ENCODE data around the gene MCM7. TPM values are rescaled to one million over a fixed set of nuclear protein-coding genes. Genes with fewer than 3 reads are reported as not detected.
A peak's percentile ranks its signal among the peaks of the same experiment; 100 is the strongest.

MCM7 gene
- total RNA-seq, 2 donors from 2014 or later, result 32.6 to 34.5 TPM

GRCh38 chr7:100061518-100062193, 39.5 kb downstream of the MCM7 start:
- no peak overlapping the region for H3K27ac ChIP-seq
- TF ChIP-seq POLR2A (IDR thresholded peaks at IDR 0.05), result no peak
- no peak for TF ChIP-seq CTCF (IDR thresholded peaks at IDR 0.05)
- WGBS, 2 donors, result 95 to 96% methylated on average over 11 of the region's 11 CpGs
- no peaks in the 10 kb centered on the region for H3K27me3 ChIP-seq
- intact Hi-C loops (cut with DNase I), result no loop called here
- peaks cover 5 to 8% of the 10 kb centered on the region in 2 donors for H3K36me3 ChIP-seq (replicated peaks in 1 of 2; ENCODE audit: insufficient read depth in 1 of 2, low read depth in 2 of 2)
- DNase-seq (no peak), ATAC-seq (no peak)
- H3K9me3 ChIP-seq, result no peaks in the 10 kb centered on the region
- H3K4me1 ChIP-seq, result peaks cover 8% of the 10 kb centered on the region
- H3K4me3 ChIP-seq, result no peak overlapping the region

GRCh38 chr7:100059251-100059739, 41.9 kb downstream of the MCM7 start:
- Histone ChIP-seq H3K9me3 (no peaks in the 10 kb centered on the region), H3K4me1 (no peaks in the 10 kb centered on the region), H3K27me3 (no peaks in the 10 kb centered on the region), H3K27ac (no peak overlapping the region), H3K36me3 (replicated peaks in 1 of 2; ENCODE audit: insufficient read depth in 1 of 2, low read depth in 2 of 2) (peaks cover 5 to 8% of the 10 kb centered on the region in 2 donors), H3K4me3 (no peak overlapping the region)
- DNase-seq (no peak), ATAC-seq (no peak)
- intact Hi-C loops (cut with DNase I), result no loop called here
- TF ChIP-seq POLR2A (IDR thresholded peaks at IDR 0.05) (no peak), CTCF (IDR thresholded peaks at IDR 0.05) (no peak)
- WGBS, 2 donors, result 77 to 84% methylated on average over 5 of the region's 5 CpGs

- DNase-seq, result no peak
- Histone ChIP-seq H3K27ac (no peak overlapping the region), H3K9me3 (no peaks in the 10 kb centered on the region), H3K36me3 (replicated peaks in 1 of 2; ENCODE audit: insufficient read depth in 1 of 2, low read depth in 2 of 2) (peaks cover 5 to 6% of the 10 kb centered on the region in 2 donors), H3K27me3 (no peaks in the 10 kb centered on the region), H3K4me1 (peaks cover 5% of the 10 kb centered on the region), H3K4me3 (no peak overlapping the region)
- 84 to 88% methylated on average over 4 to 10 of the region's 10 CpGs for WGBS, 2 donors
- intact Hi-C loops (cut with DNase I), result no loop called here
- ATAC-seq, result no peak
- no peak for TF ChIP-seq POLR2A (IDR thresholded peaks at IDR 0.05)
- TF ChIP-seq CTCF (IDR thresholded peaks at IDR 0.05), result no peak
Observed at GRCh38 chr7:100057006-100057405, 44.2 kb downstream of the MCM7 start.

- Histone ChIP-seq H3K36me3 (replicated peaks in 1 of 2; ENCODE audit: insufficient read depth in 1 of 2, low read depth in 2 of 2) (peaks cover 5 to 6% of the 10 kb centered on the region in 2 donors), H3K4me3 (no peak overlapping the region), H3K4me1 (peaks cover 27% of the 10 kb centered on the region), H3K27me3 (no peaks in the 10 kb centered on the region), H3K27ac (peak overlapping the region in 2 of 4 donors; percentile 23 to 61), H3K9me3 (no peaks in the 10 kb centered on the region)
- ATAC-seq (peak; percentile 84), DNase-seq (peak; percentile 71 to 87 (median 80))
- TF ChIP-seq POLR2A (IDR thresholded peaks at IDR 0.05), result no peak
- TF ChIP-seq CTCF (IDR thresholded peaks at IDR 0.05), result peak in 6 of 7 experiments; percentile 22 to 85 (median 78)
- intact Hi-C loops (cut with DNase I), result loop anchor here (5.0 kb wide), 1 partner anchor 61 kb away; no protein-coding TSS in a partner anchor
- 7 to 14% methylated on average over 3 of the region's 3 CpGs for WGBS, 2 donors
Observed at GRCh38 chr7:100053215-100053614, 48.0 kb downstream of the MCM7 start.
